MCF 10A (cell line): ENCODE measurements around the gene SPOUT1. TPM values are rescaled to one million over a fixed set of nuclear protein-coding genes. Genes with fewer than 3 reads are reported as not detected.

Experiments used
- BruUV-seq: library from RNA; stranded (reverse); fragments of 400-500 nt; replicated peaks from 2 replicates; lab custom pipeline; 2021; lab: Mats Ljungman, UMichigan
- CTCF ChIA-PET: fragments of 300-600 bp; sonication (Branson Sonifier 250); formaldehyde crosslinking; extraction: SDS; loops from one replicate; lab custom pipeline; 2021; ENCODE audit warnings: antibody characterized with exemption, inconsistent platforms; lab: Yijun Ruan, JAX
- POLR2A ChIA-PET: fragments of 300-600, 350-650 bp; sonication (Branson Sonifier 250); formaldehyde crosslinking; extraction: SDS; loops from one replicate; lab custom pipeline; 2020; ENCODE audit warnings: antibody characterized with exemption, inconsistent platforms; lab: Yijun Ruan, JAX
- DNase-seq: peaks from one replicate; pipeline ENCODE4 v3.0.0-alpha.2; 2018; ENCODE audit not compliant: unreplicated experiment
- H3K27ac Mint-ChIP-seq: one replicate; pipeline ENCODE4 v1.8.0; 2022; ENCODE audit warnings: mild to moderate bottlenecking, low read depth, mixed read lengths; ENCODE audit not compliant: unreplicated experiment
- H3K27me3 Mint-ChIP-seq: one replicate; pipeline ENCODE4 v1.8.0; 2022; ENCODE audit warnings: mixed read lengths; ENCODE audit not compliant: insufficient read depth, unreplicated experiment
- H3K36me3 Mint-ChIP-seq: one replicate; pipeline ENCODE4 v1.8.0; 2022; ENCODE audit warnings: mild to moderate bottlenecking, moderate library complexity, mixed read lengths; ENCODE audit not compliant: insufficient read depth, unreplicated experiment
- H3K4me1 Mint-ChIP-seq: one replicate; pipeline ENCODE4 v1.8.0; 2022; ENCODE audit warnings: mixed read lengths; ENCODE audit not compliant: insufficient read depth, unreplicated experiment
- H3K4me3 Mint-ChIP-seq: one replicate; pipeline ENCODE4 v1.8.0; 2022; ENCODE audit warnings: mild to moderate bottlenecking, moderate library complexity, mixed read lengths; ENCODE audit not compliant: unreplicated experiment
- H3K9me3 Mint-ChIP-seq: one replicate; pipeline ENCODE4 v1.8.0; 2022; ENCODE audit warnings: mixed read lengths; ENCODE audit not compliant: unreplicated experiment
- CTCF ChIP-seq: fragments of 200-600 bp; IDR thresholded peaks from one replicate; pipeline ENCODE4 v1.8.0; 2022; ENCODE audit warnings: antibody characterized with exemption, mild to moderate bottlenecking; ENCODE audit not compliant: unreplicated experiment
- intact Hi-C: fragments of 100-400 bp; cut with micrococcal nuclease; formaldehyde crosslinking; loops from 2 replicates; pipeline ENCODE4 v1.14.1; 2022
- total RNA-seq: library from RNA; stranded (reverse); gene quantifications from 2 replicates; pipeline ENCODE4 v1.2.3, GENCODE V29; 2022

The SPOUT1 gene
- total RNA-seq, 1 experiment from 2014 or later, result 32.4 TPM

- Mint-ChIP-seq H3K4me3 (no peak overlapping the region), H3K36me3 (no peaks in the 10 kb centered on the region), H3K9me3 (peaks cover 7% of the 10 kb centered on the region), H3K4me1 (peaks cover 10% of the 10 kb centered on the region), H3K27ac (no peak overlapping the region), H3K27me3 (no peaks in the 10 kb centered on the region)
- DNase-seq, result no peak
- no TSS peak for BruUV-seq
- no peak for TF ChIP-seq CTCF
- POLR2A ChIA-PET, result no interaction called here
- intact Hi-C loops, result no loop called here
- CTCF ChIA-PET, result no interaction called here
Measured at GRCh38 chr9:128774804-128775203, 54.8 kb downstream of the SPOUT1 start.

- Mint-ChIP-seq H3K36me3 (no peaks in the 10 kb centered on the region), H3K4me3 (peak overlapping the region; percentile 36), H3K27me3 (no peaks in the 10 kb centered on the region), H3K9me3 (peaks cover 7% of the 10 kb centered on the region), H3K27ac (no peak overlapping the region), H3K4me1 (peaks cover 11% of the 10 kb centered on the region)
- CTCF ChIA-PET, result interaction anchor here (0.6 kb wide), 1 partner anchor 8 kb away, joined by 3 read pairs; no protein-coding TSS in a partner anchor
- POLR2A ChIA-PET, result interaction anchor here (0.6 to 2.6 kb wide), 7 partner anchors 9 to 268 kb away, joined by 3 to 29 read pairs (median 5); partner anchors contain the start of genes ENDOG and TBC1D13
- no peak for TF ChIP-seq CTCF
- no TSS peak for BruUV-seq
- intact Hi-C loops, result no loop called here
- no peak for DNase-seq
Measured at GRCh38 chr9:128773049-128773448, 56.5 kb downstream of the SPOUT1 start.

- BruUV-seq, result TSS peak; percentile 88
- peaks cover 11% of the 10 kb centered on the region for H3K4me1 Mint-ChIP-seq
- H3K27me3 Mint-ChIP-seq, result no peaks in the 10 kb centered on the region
- intact Hi-C loops, result loop anchor here (1.0 kb wide), 1 partner anchor 15 kb away; the partner anchor contains the start of gene TBC1D13
- no peak for TF ChIP-seq CTCF
- H3K36me3 Mint-ChIP-seq, result no peaks in the 10 kb centered on the region
- H3K27ac Mint-ChIP-seq, result peak within 1 kb of the TSS; percentile 92
- H3K9me3 Mint-ChIP-seq, result peaks cover 7% of the 10 kb centered on the region
- H3K4me3 Mint-ChIP-seq, result peak within 1 kb of the TSS; percentile 96
- CTCF ChIA-PET, result interaction anchor here (0.9 kb wide), 1 partner anchor 53 kb away, joined by 4 read pairs; no protein-coding TSS in a partner anchor
- POLR2A ChIA-PET, result interaction anchor here (0.9 to 2.8 kb wide), 24 partner anchors 10 to 1204 kb away, joined by 3 to 30 read pairs (median 5); partner anchors contain the start of genes ENDOG, TBC1D13, URM1 and ZDHHC12
- peak; percentile 85 for DNase-seq
Measured at GRCh38 chr9:128771745-128772519, 57.7 kb downstream of the SPOUT1 start, which contains the start of gene ZER1. Gene ZER1, minus strand, starts transcription at chr9:128771927. Its CDS starts 16,362 bp downstream, at chr9:128755565.

- intact Hi-C loops, result no loop called here
- BruUV-seq, result no TSS peak
- POLR2A ChIA-PET, result interaction anchor here (0.7 to 2.8 kb wide), 25 partner anchors 9 to 1203 kb away, joined by 3 to 30 read pairs (median 5); partner anchors contain the start of genes ENDOG, TBC1D13, URM1 and ZDHHC12
Measured at GRCh38 chr9:128771094-128771721, 58.4 kb downstream of the SPOUT1 start.

More at GRCh38 chr9:128771094-128771721, 58.4 kb downstream of the SPOUT1 start:
- H3K36me3 Mint-ChIP-seq, result no peaks in the 10 kb centered on the region
- CTCF ChIA-PET, result interaction anchor here (0.6 kb wide), 3 partner anchors 18 to 160 kb away, joined by 3 read pairs; no protein-coding TSS in a partner anchor
- peaks cover 11% of the 10 kb centered on the region for H3K4me1 Mint-ChIP-seq
- no peak for TF ChIP-seq CTCF
- H3K4me3 Mint-ChIP-seq, result peak overlapping the region; percentile 96
- H3K27ac Mint-ChIP-seq, result peak overlapping the region; percentile 92
- peaks cover 7% of the 10 kb centered on the region for H3K9me3 Mint-ChIP-seq
- DNase-seq, result peak; percentile 27
- H3K27me3 Mint-ChIP-seq, result no peaks in the 10 kb centered on the region
